ENCODE measurements around the gene ISOC2.

- no peak for TF ChIP-seq CTCF (IDR thresholded peaks at IDR 0.05)
- TF ChIP-seq POLR2A (IDR thresholded peaks at IDR 0.05): no peak
These were observed 13.1 kb upstream of the ISOC2 start for GRCh38 chr19:55474269-55475265.
